Left hindlimb (tissue), 1 donor: ENCODE data around the gene CCDC167.
"Not testable (repeated sequence)": the region's sequence is repeated elsewhere in the genome, so short reads cannot be mapped to it uniquely, and the experiment has no call there.

ENCODE experiments used
- DNase-seq: peaks from one replicate; pipeline ENCODE4 v3.0.0-alpha.2; 2018

CCDC167 gene

DNA sequence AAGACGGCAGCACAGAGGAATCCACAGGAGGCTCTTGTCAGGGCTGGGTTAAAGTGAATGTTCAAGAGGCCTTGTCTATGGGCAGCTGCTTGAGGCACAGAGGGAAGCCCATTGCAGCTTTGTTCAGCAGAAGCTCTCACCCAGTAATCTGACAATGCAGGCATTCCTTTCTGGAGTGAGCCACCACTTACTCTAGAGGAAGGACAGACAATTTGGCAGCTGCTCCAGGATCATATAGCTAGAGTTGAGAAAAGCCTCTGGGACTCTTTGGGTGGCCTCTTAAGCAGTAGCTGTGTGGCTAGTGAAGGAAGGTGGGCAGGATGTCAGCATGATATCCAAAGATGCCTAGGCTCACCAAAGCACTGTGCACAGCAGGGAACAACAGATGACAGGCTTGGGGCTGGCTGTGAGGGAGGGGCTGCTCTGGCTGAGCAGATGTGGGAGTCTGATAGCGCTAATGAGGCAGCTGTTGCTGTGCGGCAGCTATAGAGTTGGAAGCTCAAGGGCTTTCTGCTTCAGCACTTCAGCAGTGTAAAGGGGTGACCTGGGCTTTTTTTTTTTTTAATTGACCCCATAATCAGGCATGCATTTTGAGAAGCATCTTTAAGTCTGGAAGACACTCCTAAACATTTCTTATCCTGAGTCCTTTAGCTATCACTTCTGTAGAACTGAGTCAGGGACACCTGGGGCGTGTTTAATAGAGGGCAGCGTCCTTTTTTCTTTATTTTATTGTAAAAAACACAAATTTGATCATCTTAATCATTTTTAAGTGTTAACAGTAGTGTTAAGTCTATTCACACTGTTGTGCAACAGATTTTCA, 39.5 kb downstream of the CCDC167 start:
- DNase-seq = no peak

DNA sequence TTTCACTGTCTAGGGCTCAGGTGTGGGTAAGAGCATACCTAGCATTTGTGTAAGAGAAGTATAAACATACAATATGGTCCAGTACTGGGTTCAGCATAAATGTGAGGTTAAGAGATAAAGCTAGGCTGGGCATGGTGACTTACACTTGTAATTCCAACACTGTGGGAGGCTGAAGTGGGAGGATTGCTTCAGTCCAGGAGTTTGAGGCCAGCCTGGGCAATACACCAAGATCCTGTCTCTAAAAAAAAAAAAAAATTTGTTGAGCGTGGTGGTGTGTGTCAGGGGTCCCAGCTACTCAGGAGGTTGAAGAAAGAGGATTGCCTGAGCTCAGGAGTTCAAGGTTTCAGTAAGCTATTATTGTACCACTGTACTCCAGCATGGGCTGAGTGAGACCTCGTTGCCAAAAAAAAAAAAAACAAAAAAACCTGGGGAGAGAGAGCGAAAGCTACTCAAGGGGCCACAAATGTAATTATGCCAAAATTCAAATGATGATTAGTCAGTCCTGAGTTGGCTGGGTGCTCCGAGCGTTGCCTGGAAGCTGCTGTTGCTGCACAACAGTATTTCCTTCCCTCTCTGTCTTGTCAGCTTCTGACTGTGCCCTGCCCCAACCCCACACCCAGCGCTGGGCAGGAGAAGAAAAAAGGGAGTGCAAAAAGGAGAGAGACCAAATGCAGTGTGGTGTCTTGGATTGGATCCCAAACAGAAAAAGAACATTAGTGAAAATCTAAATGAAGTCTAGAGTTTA, 42.7 kb downstream of the CCDC167 start:
- no peak for DNase-seq

DNA sequence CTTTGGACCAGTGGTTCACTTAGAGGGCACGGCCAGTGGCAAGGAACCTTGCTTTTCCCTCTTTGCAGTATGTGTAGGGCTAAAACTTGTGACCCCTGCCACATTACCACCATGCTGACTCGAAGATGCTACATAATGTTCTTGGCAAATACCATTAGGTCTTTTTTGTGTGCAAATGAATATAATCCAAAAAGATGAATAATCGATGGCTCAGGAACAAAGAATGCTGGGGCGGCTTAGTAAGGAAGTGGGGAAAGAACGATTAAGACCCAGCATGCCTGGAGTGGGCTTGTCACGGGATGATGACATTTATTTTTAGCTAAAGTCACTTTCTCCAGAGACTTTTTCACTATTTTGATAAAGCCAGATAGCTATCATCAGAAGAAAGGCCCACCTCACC, 43.6 kb downstream of the CCDC167 start:
- no peak for DNase-seq

DNA sequence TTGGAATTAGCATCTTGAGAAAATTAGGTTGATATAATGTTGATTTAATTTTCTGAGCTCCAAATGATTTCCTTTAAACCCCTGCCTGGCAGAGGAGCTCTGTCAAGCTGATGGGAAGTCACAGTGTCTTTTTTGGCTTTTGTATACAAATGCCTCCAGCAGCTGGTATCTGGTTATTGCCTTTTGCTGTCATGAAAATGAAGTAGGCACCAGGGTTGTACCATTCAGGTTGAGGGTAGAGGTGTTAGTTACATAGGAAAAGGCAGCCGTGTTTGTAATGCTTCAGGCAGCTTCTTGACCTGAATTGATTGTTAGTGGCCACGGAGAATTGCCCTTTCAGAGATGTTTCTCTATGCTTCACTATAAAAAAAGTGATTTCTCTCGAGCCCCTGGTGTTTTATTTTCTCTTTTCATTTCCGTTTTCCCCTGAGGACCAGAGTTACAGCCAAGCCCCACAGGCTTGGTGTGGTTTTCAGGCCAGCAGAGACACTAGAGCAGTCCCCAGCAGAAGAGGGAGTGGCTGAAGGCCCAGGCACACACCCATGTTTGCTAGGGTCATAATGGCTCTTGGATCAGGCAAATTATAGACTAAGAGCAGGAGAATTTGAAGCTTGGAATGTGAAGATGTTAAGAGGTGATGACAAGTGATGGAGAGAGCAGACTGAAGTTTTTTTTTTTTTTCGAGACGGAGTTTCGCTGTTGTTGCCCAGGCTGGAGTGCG, 45.1 kb downstream of the CCDC167 start:
- DNase-seq = no peak

DNA sequence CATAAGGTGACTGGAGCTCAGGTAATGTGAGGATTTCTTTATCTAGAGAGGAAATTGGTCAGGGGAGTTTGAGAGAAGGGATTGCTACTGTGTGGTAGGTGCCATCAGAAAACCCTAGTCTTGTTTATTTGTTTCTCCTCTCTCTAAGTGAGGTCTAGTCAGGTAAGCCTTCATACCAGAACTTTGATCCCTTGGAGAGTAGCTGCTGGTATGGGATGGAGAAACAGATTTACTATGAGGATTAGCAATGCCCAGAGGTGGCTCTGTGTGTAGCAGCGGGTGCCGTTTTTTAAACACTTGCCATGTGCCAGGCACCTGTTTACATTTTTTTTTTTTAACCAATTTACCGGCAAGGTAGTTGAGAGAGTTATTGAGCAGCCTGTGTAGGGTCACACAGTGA, 47.2 kb downstream of the CCDC167 start:
- DNase-seq = no peak

DNA sequence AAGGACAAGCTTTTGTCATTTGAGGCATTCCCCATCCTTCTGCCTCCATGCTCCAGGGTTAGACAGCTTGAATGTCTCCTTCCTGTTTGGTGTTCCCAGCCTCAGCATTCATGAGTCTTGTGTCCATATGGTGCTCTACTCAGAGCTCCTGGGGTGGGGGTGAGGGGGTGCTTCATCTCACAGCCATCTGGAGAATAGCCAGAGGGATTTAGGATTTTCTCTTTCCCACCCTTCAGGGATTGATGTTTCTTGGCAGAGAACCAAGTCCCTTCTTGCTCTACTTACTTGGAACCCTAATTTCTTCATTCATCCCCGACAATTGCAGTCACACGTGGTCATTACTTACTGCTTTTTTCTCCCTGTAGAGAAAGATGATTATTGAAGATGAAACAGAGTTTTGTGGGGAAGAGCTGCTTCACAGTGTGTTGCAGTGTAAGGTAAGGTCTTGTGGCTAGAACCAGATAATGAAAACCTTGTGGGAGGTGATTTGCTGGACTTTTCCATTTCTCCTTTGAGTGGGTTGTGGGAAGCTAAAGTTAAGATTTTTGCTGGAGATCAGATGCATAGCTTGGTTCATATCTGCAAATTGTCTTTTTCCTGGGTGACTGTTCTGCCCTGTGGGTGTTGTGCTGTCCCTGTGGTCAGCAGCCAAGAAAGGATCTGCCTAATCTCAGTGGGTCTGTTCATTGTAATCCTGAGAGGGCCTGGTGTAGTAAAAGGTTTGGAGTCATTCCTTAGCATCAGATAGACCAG, 48.1 kb downstream of the CCDC167 start:
- no peak for DNase-seq

DNA sequence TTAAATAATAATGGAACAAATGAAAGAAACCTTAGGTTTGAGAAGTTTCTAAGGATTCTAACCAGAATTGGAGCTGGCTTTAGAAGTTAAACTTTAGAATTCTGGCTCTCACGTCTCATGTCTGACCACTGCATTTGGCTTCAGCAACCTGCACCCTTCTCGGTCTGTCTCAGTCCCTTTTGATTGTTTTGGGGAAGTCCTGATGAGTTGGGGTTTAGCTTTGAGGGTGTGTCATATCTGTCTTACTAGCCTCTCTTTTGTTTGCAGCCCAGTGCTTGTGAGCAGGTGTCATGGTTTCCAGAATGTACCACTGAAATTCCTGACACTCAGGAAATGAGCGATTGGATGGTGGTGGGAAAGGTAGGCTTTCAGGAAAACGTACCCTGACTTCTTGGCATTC, 49.7 kb downstream of the CCDC167 start:
- DNase-seq = no peak

DNA sequence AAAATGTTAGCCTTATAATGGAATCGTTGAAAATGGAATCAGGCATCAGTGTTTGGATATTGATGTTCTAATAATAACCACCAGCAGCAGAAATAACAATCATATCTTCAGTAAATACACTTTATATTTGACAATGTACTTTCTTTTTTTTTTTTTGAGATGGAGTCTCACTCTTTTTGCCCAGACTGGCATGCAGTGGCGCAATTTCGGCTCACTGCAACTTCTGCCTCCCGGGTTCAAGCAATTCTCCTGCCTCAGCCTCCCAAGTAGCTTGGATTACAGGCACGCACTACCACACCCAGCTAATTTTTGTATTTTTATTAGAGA, 56.5 kb downstream of the CCDC167 start:
- DNase-seq = not testable (repeated sequence)

DNA sequence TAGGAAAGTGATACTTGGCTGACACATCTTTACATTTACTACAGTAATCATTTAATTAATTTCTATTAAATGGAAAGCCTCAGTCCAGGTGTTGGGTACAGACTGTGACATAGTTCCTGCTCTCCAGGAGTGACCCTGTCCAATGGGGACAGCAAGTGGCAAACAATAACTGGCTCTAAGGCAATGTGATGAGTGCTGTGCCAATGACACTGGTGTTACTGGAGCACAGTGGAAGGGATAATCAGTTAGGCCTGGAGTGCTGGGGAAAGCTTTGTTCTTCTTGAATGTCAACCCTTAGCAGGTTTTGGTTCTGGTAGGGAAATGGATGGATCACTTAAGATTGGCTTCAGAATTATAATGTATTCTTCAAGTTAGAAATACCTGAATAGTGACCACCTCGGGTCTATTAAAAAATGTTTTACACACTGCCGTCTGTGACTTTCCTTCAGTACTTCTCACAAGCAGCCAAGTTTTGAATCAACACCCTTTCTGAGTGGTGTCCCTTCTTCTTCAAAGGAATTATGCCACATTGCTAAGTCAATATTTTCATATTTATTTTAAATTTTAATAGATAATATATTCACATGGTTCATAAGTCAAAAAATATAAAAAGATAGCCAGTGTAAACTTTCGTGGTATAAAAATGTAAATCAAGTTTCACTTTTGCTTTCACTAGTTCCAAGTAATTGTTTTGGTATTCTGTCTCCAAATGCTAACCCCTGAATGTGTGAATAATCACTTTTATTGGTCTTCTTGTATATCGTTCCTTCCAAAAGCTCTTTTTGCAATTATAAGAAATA, 57.1 kb downstream of the CCDC167 start:
- no peak for DNase-seq

DNA sequence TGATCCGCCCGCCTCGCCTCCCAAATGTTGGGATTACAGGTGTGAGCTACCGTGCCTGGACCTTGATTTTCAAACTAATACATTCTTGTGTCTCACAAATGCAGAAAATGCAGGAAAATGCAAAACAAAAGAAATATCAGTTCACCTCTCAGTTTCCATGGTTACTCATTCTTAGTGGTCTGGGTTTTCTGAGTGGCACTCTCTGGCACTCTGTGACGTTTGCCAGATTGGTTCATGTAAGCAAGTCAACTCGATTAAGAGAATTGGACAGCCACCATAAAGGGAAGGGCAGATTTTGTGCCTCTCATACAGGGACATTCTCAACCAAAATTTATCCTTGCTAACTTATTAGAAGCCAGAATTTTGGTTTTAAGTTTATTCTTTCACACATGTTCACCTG, 58.0 kb downstream of the CCDC167 start:
- DNase-seq = no peak

DNA sequence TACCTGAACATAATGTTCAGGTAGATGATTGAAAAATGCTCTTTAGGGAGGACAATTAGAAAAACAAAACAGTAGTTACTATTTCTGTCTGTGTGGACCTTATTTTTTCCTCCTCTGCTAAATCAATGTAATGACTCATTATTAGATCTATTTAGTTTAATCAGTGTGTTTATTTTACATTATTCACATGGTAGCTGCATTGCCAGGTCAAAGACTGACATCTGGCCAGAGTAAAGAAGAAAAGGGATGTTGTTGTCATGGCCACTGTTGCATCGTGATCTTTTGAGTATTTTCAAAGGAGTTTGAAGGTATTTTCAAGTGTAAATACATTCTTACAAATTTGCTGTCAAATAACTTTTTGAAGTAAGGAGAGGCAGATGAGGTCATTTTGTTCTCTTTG, 60.8 kb downstream of the CCDC167 start:
- DNase-seq = no peak

DNA sequence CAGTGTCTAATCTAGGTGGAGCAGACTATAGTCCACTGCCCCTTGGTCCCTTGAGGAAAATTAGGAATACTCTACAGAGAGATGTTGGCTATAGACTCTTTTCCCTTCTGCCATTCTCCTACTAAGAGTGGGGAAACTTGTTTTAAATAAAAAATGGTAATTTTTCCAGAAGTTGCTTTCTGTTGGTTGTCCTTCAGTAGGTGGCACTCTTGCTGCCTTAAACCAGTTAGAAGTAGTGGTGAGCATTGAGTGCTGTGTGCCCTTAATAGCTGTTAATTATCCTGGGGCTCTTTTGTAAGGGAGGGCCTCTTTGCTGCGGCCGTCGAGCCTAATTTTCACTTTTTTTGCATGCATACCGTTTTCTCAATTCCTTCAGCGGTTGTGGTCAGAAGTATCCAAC, 63.9 kb downstream of the CCDC167 start:
- no peak for DNase-seq

DNA sequence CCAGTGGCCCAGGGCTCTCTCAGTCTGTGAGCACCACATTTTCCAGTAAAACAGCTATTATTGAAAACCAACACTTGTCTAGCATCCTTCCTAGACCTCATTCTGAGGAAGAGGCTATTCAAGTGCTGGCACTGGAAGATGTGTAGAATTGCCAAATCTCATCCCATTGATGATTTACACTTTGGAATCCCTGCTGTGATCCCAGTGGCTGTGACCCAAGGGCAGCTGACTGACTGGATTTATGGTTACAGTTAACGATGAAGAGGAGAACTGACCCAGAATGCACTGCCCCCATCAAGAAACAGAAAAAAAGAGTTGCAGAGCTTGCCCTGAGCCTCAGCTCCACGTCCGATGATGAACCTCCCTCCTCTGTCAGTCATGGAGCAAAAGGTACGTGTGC, 64.3 kb downstream of the CCDC167 start:
- no peak for DNase-seq

DNA sequence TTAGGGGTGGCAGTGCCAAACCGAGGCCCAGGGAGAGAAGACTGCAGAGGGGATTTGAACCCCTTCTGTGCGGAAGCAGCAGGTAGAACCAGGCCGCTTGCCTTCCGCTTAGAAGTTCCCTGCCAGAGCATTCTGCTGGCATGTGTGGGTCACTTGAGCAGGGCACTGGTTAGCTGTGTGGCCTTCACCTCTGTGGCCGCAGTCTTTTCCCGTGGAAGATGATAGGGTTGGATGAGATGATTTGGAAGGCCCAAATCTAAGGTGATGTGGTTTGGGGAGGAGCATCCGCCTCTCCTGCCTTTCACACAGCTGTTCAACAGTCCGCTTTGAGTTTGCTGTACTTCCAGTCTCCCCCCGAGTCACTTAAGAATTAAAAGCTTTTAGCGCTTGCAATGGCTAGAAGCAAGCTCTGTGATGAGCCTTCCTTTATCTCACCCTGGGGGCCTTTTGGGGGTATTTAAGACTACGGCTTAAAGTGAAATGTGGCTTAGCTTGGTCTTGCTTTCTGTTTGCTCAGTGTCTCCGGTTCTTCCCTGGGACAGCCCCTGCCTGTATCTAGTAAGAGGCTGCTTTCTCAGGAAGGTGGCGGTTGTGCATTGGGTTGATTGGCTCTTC, 65.9 kb downstream of the CCDC167 start:
- no peak for DNase-seq
